ENCODE data around the gene RYR1. TPM values are rescaled to one million over a fixed set of nuclear protein-coding genes. Genes with fewer than 3 reads are reported as not detected.

Gene RYR1
- total and polyA plus RNA-seq, 2 experiments from 2014 or later = 0.07 to 0.21 TPM

DNA sequence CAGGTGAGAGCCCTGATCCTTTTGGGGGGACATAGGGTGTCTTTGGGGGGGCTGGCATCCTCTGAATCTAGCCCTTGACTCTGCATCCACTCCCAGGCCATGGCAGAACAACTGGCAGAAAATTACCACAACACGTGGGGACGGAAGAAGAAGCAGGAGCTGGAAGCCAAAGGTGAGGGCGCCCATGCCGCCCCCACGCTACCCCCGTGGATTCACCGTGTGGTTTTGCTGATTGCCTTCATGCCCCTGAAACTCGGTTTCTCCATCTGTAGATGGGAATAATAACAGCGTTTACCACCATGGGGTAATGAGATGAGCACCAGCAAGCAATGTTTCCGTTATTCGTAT is 72.9 kb downstream of the RYR1 start:
- Histone ChIP-seq H3K4me3 (no peak overlapping the region), H3K4me2 (no peak overlapping the region), H2AFZ (no peak overlapping the region), H3K27ac (no peak overlapping the region), H3K79me2 (no peaks in the 10 kb centered on the region), H3K9me2 (replicated peaks; ENCODE audit: insufficient read depth) (no peaks in the 10 kb centered on the region), H3K4me1 (ENCODE audit: insufficient read depth) (no peaks in the 10 kb centered on the region), H3K9me3 (ENCODE audit: low read depth) (no peaks in the 10 kb centered on the region), H3K27me3 (no peaks in the 10 kb centered on the region), H3K36me3 (replicated peaks; ENCODE audit: insufficient read depth, low read depth) (no peaks in the 10 kb centered on the region), H4K20me1 (ENCODE audit: insufficient read depth, poor library complexity, severe bottlenecking) (no peaks in the 10 kb centered on the region)
- WGBS (ENCODE audit: low lambda C conversion rate, missing lambda C conversion rate) = 91% methylated on average over 11 of the region's 11 CpGs
- TF ChIP-seq, protein P1, sequence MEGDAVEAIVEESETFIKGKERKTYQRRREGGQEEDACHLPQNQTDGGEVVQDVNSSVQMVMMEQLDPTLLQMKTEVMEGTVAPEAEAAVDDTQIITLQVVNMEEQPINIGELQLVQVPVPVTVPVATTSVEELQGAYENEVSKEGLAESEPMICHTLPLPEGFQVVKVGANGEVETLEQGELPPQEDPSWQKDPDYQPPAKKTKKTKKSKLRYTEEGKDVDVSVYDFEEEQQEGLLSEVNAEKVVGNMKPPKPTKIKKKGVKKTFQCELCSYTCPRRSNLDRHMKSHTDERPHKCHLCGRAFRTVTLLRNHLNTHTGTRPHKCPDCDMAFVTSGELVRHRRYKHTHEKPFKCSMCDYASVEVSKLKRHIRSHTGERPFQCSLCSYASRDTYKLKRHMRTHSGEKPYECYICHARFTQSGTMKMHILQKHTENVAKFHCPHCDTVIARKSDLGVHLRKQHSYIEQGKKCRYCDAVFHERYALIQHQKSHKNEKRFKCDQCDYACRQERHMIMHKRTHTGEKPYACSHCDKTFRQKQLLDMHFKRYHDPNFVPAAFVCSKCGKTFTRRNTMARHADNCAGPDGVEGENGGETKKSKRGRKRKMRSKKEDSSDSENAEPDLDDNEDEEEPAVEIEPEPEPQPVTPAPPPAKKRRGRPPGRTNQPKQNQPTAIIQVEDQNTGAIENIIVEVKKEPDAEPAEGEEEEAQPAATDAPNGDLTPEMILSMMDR (IDR thresholded peaks at IDR 0.05; ENCODE audit: poor library complexity) = no peak
- TF ChIP-seq EZH2 (IDR thresholded peaks at IDR 0.05; ENCODE audit: borderline replicate concordance) (no peak), EZH2phosphoT487 (IDR thresholded peaks at IDR 0.05; ENCODE audit: low read depth, severe bottlenecking, unreplicated experiment) (no peak)
- DNase-seq (ENCODE audit: low spot score) = no peak

DNA sequence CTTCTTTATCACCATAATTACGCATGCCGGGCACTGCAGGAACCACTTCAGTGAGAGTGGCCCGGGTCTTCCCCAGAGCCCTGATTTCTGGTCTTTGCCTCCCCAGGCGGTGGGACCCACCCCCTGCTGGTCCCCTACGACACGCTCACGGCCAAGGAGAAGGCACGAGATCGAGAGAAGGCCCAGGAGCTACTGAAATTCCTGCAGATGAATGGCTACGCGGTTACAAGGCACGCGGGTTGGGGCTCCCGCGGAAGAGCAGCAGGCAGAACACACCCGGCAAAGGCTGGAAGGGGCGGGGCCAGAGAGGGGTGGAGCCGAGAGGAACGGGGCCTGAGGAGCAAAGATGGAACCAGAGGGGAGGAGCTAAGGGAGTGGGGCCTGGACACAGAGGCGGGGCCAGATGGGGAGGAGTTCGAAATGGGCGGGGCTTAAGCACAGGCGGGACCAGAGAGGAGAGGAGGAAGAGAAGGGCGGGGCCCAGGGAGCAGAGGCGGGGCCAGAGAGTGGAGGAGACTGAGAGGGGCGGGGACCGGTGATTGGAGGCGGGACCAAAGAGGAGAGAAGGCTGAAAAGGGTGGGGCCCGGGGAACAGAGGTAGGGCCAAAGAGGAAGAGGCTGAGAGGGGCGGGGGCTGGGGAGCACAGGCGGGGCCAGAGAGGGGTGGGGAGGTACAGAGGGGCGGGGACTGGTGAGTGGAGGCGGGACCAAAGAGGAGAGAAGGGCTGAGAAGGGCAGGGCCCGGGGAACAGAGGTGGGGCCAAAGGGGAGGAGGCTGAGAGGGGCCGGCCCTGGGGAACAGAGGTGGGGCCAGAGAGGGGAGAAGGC is 73.4 kb downstream of the RYR1 start:
- H3K79me2 ChIP-seq = no peaks in the 10 kb centered on the region
- H3K27ac ChIP-seq = no peak overlapping the region
- TF ChIP-seq EZH2 (IDR thresholded peaks at IDR 0.05; ENCODE audit: borderline replicate concordance) (no peak), EZH2phosphoT487 (IDR thresholded peaks at IDR 0.05; ENCODE audit: low read depth, severe bottlenecking, unreplicated experiment) (no peak)
- TF ChIP-seq, protein P1 (IDR thresholded peaks at IDR 0.05; ENCODE audit: poor library complexity) = no peak
- no peaks in the 10 kb centered on the region for H4K20me1 ChIP-seq (ENCODE audit: insufficient read depth, poor library complexity, severe bottlenecking)
- H3K4me3 ChIP-seq = no peak overlapping the region
- no peaks in the 10 kb centered on the region for H3K9me2 ChIP-seq (replicated peaks; ENCODE audit: insufficient read depth)
- peak; percentile 44 for DNase-seq (ENCODE audit: low spot score)
- no peak overlapping the region for H3K4me2 ChIP-seq
- no peaks in the 10 kb centered on the region for H3K9me3 ChIP-seq (ENCODE audit: low read depth)
- 86% methylated on average over 16 of the region's 35 CpGs for WGBS (ENCODE audit: low lambda C conversion rate, missing lambda C conversion rate)
- no peak overlapping the region for H2AFZ ChIP-seq
- H3K36me3 ChIP-seq (replicated peaks; ENCODE audit: insufficient read depth, low read depth) = no peaks in the 10 kb centered on the region
- H3K4me1 ChIP-seq (ENCODE audit: insufficient read depth) = no peaks in the 10 kb centered on the region
- no peaks in the 10 kb centered on the region for H3K27me3 ChIP-seq

DNA sequence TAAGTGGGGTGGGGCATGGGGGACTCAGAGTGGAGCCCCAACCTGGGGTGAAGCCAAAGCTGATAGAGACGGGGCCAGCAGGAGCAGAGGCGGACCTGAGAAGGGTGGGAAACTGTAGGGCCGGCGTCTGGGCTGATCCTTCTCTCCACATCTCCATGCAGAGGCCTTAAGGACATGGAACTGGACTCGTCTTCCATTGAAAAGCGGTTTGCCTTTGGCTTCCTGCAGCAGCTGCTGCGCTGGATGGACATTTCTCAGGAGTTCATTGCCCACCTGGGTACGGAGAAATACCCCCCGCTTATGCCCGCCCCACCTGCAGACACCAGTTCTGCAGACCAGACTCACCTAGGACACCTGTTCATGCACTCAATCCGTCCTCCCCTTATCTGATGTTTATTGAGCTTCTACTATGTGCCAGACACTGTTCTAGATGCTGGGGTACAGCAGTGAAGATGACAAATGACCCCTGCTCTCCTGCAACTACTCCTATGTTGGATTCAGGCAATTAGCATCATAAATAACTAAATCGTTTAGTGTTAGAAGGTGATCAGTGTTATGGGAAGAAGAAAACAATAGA is 74.1 kb downstream of the RYR1 start:
- no peak overlapping the region for H2AFZ ChIP-seq
- no peaks in the 10 kb centered on the region for H3K36me3 ChIP-seq (replicated peaks; ENCODE audit: insufficient read depth, low read depth)
- H3K79me2 ChIP-seq = no peaks in the 10 kb centered on the region
- no peak overlapping the region for H3K4me3 ChIP-seq
- no peak overlapping the region for H3K4me2 ChIP-seq
- 94% methylated on average over 12 of the region's 12 CpGs for WGBS (ENCODE audit: low lambda C conversion rate, missing lambda C conversion rate)
- TF ChIP-seq, protein P1 (IDR thresholded peaks at IDR 0.05; ENCODE audit: poor library complexity) = no peak
- no peak for TF ChIP-seq EZH2 (IDR thresholded peaks at IDR 0.05; ENCODE audit: borderline replicate concordance)
- TF ChIP-seq EZH2phosphoT487 (IDR thresholded peaks at IDR 0.05; ENCODE audit: low read depth, severe bottlenecking, unreplicated experiment) = no peak
- H3K9me3 ChIP-seq (ENCODE audit: low read depth) = no peaks in the 10 kb centered on the region
- no peaks in the 10 kb centered on the region for H3K4me1 ChIP-seq (ENCODE audit: insufficient read depth)
- no peaks in the 10 kb centered on the region for H3K9me2 ChIP-seq (replicated peaks; ENCODE audit: insufficient read depth)
- no peak for DNase-seq (ENCODE audit: low spot score)
- no peaks in the 10 kb centered on the region for H3K27me3 ChIP-seq
- H4K20me1 ChIP-seq (ENCODE audit: insufficient read depth, poor library complexity, severe bottlenecking) = no peaks in the 10 kb centered on the region
- H3K27ac ChIP-seq = no peak overlapping the region

Data from hepatocyte (in vitro differentiated cells).